Measurements from ENCODE around the gene MACROD1.
"Not testable (repeated sequence)": the region's sequence is repeated elsewhere in the genome, so short reads cannot be mapped to it uniquely, and the experiment has no call there.

MACROD1 gene

DNA sequence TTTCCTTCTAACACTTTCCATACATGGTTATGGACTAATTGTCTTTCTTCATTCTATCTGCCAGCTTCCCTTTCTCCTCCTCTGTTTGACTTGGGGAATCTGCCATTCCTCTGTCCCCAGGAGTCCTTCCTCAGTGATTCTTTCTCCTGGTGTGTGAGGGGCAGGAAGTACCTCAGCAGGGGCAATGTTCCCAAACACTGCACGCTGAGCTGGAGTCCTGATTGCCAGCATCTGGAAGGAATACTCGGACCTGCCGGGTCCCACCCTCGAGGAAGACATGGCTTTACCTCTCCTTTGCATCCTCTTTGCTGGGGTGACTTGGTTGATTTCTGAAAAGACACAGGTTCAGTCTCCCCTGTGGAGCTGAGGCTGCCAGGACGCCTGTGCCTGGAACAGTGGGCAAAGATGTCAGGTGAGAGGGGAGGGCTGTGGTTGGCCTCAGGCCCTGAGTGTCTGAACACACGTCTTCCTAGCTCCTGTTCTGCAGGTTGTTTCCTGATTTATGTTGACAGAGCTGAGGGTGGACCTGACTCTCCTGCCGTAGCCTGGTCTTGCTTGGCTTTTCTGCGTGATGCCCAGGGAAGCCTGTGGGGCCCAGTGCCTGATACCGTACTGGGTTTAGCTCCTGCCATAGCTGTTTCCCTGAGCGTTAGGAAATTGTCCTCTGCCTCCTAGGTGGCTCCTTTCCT, 187.2 kb downstream of the MACROD1 start:
- ChIA-PET CTCF (interaction anchor here (0.9 to 3.6 kb wide), 4 partner anchors 15 to 171 kb away, joined by 3 to 10 read pairs (median 5); no protein-coding TSS in a partner anchor), POLR2A (no interaction called here)
- no peak for DNase-seq (ENCODE audit: low read depth, low spot score)
- TF ChIP-seq, protein P1, sequence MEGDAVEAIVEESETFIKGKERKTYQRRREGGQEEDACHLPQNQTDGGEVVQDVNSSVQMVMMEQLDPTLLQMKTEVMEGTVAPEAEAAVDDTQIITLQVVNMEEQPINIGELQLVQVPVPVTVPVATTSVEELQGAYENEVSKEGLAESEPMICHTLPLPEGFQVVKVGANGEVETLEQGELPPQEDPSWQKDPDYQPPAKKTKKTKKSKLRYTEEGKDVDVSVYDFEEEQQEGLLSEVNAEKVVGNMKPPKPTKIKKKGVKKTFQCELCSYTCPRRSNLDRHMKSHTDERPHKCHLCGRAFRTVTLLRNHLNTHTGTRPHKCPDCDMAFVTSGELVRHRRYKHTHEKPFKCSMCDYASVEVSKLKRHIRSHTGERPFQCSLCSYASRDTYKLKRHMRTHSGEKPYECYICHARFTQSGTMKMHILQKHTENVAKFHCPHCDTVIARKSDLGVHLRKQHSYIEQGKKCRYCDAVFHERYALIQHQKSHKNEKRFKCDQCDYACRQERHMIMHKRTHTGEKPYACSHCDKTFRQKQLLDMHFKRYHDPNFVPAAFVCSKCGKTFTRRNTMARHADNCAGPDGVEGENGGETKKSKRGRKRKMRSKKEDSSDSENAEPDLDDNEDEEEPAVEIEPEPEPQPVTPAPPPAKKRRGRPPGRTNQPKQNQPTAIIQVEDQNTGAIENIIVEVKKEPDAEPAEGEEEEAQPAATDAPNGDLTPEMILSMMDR (IDR thresholded peaks at IDR 0.05; ENCODE audit: insufficient read depth, low read length, missing control alignments) = no peak
- no peak overlapping the region for H3K4me3 ChIP-seq (ENCODE audit: low read depth, low read length)

DNA sequence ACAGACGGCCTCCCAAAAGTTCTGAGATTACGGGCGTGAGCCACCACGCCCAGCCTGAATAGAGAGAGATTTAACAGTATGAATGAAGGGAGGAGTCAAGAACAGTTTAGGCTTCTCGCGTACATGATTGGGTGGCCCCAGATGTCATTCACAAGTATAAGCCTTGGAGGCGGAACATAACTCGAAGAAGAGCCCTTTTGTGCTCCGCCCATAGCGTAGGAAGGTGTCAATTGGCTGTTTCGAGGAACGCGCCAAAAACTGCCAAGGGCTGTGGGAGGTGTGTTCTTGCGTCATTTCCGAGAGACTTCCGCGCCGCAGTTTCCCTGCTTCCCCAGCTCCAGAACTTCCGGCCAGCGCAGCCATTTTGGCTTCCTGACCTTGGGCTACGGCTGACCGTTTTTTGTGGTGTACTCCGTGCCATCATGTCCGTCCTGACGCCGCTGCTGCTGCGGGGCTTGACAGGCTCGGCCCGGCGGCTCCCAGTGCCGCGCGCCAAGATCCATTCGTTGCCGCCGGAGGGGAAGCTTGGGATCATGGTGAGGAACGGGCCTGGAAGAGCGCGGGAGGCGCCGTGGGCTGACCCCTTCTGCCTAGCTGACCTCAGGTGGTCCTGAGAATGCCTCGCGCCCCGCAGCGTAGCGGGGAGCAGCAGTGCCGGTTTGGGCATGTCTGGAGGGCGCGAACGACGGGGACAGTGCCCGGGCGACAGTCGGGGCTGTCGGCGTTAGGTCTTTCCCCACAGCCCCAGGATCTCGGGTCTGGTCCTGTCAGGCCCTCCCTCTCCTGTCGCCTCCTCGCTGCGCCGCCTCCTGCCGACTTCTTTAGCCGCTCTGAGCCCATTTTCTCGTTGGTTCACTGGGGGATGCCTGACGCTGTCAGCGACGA, 191.4 kb downstream of the MACROD1 start, which contains the start of gene COX8A:
Gene COX8A, plus strand, starts transcription at position 362 of the 885 bp plus-strand sequence. Its CDS starts 61 bp downstream, at position 423.
- CTCF ChIA-PET = interaction anchor here (1.3 to 3.1 kb wide), 2 partner anchors 138 to 174 kb away, joined by 4 to 16 read pairs; no protein-coding TSS in a partner anchor
- DNase-seq (ENCODE audit: low read depth, low spot score) = peak; percentile 98
- H3K4me3 ChIP-seq (ENCODE audit: low read depth, low read length) = peak within 1 kb of the TSS; percentile 98
- POLR2A ChIA-PET = interaction anchor here (0.6 kb wide), 1 partner anchor 210 kb away, joined by 3 read pairs; no protein-coding TSS in a partner anchor
- TF ChIP-seq, protein P1 (IDR thresholded peaks at IDR 0.05; ENCODE audit: insufficient read depth, low read length, missing control alignments) = peak; percentile 31

DNA sequence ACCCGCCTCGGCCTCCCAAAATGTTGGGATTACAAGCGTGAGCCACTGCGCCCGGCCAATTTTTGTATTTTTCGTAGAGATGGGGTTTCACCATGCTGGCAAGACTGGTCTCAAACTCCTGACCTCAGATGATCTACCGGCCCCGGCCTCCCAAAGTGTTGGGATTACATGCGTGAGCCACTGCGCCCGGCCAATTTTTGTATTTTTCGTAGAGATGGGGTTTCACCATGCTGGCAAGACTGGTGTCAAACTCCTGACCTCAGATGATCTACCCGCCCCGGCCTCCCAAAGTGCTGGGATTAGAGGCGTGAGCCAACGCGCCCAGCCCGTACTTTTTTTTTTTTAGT, 192.0 kb downstream of the MACROD1 start:
- not testable (repeated sequence) for H3K4me3 ChIP-seq (ENCODE audit: low read depth, low read length); DNase-seq (ENCODE audit: low read depth, low spot score)
- POLR2A ChIA-PET = interaction anchor here (0.6 kb wide), 1 partner anchor 211 kb away, joined by 3 read pairs; no protein-coding TSS in a partner anchor
- CTCF ChIA-PET = interaction anchor here (1.3 to 3.1 kb wide), 2 partner anchors 137 to 174 kb away, joined by 4 to 16 read pairs; no protein-coding TSS in a partner anchor

DNA sequence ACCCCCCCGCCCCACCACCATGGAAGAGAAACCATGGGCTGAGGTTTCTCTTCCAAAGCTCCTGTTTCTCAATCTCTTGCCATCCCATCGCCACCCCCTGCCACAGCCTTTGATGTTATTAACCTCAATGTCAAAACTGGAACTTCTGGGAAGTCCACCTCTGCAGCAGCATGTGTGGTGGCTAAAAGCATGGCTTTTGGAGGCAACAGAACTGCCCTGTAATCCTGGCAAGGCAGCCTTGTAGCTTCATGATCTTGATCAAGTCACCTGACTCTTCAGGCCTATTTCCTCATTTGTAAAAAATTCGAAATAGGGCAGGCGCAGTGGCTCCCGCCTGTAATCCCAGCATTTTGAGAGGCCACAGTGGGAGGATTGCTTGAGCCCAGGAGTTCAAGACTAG, 195.0 kb downstream of the MACROD1 start:
- POLR2A ChIA-PET = interaction anchor here (0.6 kb wide), 1 partner anchor 11 kb away, joined by 3 read pairs; no protein-coding TSS in a partner anchor
- CTCF ChIA-PET = interaction anchor here (0.8 kb wide), 3 partner anchors 26 to 134 kb away, joined by 3 to 4 read pairs (median 3); no protein-coding TSS in a partner anchor
- H3K4me3 ChIP-seq (ENCODE audit: low read depth, low read length) = no peak overlapping the region
- no peak for DNase-seq (ENCODE audit: low read depth, low spot score)
- TF ChIP-seq, protein P1 (IDR thresholded peaks at IDR 0.05; ENCODE audit: insufficient read depth, low read length, missing control alignments) = no peak

DNA sequence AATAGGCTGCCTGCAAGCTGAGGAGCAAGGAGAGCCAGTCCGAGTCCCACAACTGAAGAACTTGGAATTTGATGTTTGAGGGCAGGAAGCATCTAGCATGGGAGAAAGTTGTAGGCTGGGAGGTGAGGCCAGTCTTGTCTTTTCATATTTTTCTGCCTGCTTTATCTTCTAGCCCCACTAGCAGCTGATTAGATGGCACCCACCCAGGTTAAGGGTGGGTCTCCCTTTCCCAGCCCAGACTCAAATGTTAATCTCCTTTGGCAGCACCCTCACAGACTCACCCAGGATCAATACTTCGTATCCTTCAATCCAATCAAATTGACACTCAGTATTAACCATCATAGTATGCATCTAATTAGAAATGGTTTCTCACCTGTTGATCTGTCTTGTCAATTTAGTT, 196.5 kb downstream of the MACROD1 start:
- H3K4me3 ChIP-seq (ENCODE audit: low read depth, low read length) = no peak overlapping the region
- ChIA-PET CTCF (interaction anchor here (1.0 kb wide), 1 partner anchor 24 kb away, joined by 4 read pairs; no protein-coding TSS in a partner anchor), POLR2A (no interaction called here)
- no peak for DNase-seq (ENCODE audit: low read depth, low spot score)
- TF ChIP-seq, protein P1 (IDR thresholded peaks at IDR 0.05; ENCODE audit: insufficient read depth, low read length, missing control alignments) = no peak

DNA sequence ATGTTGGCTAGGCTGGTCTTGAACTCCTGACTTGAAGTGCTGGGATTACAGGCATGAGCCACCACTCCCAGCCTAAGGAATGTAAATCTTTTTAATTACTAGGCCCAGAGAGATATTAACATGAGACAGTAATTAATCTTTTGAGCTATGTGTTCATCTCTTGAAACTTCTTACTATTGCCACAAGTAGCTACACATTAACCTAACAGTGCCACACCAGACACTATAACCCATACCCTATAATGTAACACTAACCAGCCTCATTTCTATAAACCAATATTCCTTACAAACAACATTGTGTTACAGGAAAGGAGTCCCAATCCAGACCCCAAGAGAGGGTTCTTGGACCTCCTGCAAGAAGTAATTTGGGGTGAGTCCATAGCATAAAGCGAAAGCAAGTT, 199.5 kb downstream of the MACROD1 start:
- H3K4me3 ChIP-seq (ENCODE audit: low read depth, low read length) = no peak overlapping the region
- POLR2A ChIA-PET = no interaction called here
- TF ChIP-seq, protein P1 (IDR thresholded peaks at IDR 0.05; ENCODE audit: insufficient read depth, low read length, missing control alignments) = no peak
- no peak for DNase-seq (ENCODE audit: low read depth, low spot score)
- CTCF ChIA-PET = interaction anchor here (1.0 to 2.7 kb wide), 5 partner anchors 8 to 186 kb away, joined by 3 to 7 read pairs (median 6); no protein-coding TSS in a partner anchor

DNA sequence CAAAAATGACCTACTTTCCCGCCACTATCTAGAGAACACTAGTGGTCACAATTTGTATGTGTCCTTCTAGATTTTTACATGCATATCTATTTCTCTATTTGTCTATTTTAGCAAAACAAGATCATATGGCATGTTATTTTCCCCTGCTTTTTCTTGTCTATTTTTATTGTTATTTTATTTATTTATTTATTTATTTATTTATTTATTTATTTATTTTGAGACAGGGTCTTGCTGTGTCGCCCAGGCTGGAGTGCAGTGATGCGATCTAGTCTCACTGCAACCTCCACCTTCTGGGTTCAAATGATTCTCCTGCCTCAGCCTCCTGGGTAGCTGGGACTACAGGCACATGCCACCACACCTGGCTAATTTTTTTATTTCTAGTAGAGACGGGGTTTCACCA, 202.0 kb downstream of the MACROD1 start:
- DNase-seq (ENCODE audit: low read depth, low spot score); POLR2A ChIA-PET; H3K4me3 ChIP-seq (ENCODE audit: low read depth, low read length): not testable (repeated sequence)
- CTCF ChIA-PET = interaction anchor here (1.4 to 3.4 kb wide), 3 partner anchors 13 to 126 kb away, joined by 4 to 17 read pairs (median 6); partner anchors contain the start of gene MARK2
